ENCODE measurements around the gene PRTN3.

The PRTN3 gene, protein sequence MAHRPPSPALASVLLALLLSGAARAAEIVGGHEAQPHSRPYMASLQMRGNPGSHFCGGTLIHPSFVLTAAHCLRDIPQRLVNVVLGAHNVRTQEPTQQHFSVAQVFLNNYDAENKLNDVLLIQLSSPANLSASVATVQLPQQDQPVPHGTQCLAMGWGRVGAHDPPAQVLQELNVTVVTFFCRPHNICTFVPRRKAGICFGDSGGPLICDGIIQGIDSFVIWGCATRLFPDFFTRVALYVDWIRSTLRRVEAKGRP
- 0 to 0.39 (median 0) reads per million in 3 experiments for total RNA-seq

DNA sequence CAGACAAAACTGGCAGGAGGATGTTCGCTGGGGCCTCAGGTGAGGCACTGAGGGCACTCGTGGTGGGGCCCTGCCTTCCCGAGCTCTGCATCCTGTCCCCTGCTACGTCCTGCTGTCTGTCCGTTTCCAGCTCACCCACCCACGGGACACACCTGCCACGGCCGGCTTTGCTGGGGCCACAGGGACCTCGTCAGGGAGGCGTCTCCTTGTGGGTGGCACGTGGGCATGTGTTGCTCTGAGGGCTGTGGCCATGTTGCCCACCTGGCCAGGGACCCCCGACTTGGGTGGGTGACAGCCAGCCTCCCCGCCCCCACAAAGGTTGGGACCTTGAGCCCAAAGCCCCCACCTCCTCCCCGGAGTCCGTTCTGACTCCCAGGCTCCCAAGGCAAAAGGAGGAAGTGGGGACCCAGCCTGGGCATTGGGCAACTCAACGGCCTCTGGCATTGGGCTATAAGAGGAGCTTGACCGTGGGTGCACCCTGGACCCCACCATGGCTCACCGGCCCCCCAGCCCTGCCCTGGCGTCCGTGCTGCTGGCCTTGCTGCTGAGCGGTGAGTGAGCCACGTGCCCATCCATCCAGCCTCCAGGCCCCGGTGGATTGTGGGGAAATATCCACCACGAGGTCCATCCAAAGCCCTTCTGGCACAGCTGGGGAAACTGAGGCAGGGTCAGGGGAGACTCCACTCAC, at the start of gene PRTN3:
PRTN3 (plus strand) TSS at position 481 of the 688 bp plus-strand sequence; CDS start at position 491, 10 bp downstream.
- no peak for DNase-seq

DNA sequence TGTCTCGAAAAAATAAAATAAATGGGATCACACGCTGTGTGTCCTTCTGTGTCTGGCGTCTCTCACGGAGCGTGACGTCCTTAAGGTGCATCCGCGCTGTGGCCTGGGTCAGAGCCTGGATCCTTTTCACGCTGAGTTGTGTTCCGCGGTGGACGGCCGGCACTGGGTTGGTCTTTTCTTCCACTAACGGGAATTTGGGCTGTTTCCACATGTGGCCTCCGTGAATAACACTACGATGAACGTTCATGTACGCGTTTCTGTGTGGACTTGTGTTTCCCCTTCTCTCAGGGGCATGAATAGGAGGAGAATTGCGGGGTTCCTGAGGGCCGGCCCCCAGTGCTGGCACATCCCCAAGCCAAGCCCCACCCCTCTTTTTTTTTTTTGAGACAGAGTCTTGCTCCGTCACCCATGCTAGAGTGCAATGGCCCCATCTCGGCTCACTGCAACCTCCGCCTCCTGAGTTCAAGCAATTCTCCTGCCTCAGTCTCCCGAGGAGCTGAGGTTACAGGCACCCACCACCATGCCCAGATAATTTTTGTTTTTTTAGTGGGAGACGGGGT, 49.7 kb upstream of the PRTN3 start:
- no peak for DNase-seq

DNA sequence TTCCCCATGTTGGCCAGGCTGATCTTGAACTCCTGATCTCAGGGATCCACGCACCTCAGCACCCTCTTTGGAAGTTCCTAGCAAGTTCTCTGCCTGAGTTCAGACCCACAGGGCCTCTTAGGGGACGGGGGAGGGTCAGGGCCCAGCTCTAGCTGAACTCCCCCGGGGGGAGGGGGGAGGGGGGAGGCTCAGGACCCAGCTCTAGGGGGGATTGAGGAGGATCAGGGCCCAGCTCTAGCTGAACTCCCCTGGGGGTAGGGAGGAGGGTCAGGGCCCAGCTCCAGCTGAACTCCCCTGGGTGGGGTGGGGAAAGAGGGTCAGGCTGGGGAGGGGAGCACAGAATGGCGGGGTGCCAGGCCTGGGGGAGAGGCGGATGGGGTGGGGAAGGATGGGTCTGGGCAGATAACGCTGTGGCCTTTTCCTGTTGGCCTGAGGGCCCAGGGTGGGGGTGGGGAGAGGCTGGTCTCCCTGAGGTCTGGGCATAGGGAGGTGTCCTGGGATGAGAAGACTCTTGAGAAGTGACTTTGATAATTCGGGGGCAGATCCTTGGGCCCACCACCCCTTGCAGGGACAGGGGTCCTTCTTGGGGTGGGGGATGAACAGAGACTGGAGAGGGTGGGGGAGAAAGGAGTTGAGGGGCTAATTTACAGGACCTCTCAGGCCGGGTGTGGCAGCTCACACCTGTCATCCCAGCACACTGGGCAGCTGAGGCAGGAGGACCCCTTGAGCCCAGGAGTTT, 49.1 kb upstream of the PRTN3 start:
- no peak for DNase-seq

GRCh38 chr19:792306-792885, 48.4 kb upstream of the PRTN3 start:
- DNase-seq = no peak

- DNase-seq = no peak
These were observed 47.0 kb upstream of the PRTN3 start for GRCh38 chr19:793806-794205.

GRCh38 chr19:795073-795611, 45.7 kb upstream of the PRTN3 start:
- DNase-seq = no peak

DNA sequence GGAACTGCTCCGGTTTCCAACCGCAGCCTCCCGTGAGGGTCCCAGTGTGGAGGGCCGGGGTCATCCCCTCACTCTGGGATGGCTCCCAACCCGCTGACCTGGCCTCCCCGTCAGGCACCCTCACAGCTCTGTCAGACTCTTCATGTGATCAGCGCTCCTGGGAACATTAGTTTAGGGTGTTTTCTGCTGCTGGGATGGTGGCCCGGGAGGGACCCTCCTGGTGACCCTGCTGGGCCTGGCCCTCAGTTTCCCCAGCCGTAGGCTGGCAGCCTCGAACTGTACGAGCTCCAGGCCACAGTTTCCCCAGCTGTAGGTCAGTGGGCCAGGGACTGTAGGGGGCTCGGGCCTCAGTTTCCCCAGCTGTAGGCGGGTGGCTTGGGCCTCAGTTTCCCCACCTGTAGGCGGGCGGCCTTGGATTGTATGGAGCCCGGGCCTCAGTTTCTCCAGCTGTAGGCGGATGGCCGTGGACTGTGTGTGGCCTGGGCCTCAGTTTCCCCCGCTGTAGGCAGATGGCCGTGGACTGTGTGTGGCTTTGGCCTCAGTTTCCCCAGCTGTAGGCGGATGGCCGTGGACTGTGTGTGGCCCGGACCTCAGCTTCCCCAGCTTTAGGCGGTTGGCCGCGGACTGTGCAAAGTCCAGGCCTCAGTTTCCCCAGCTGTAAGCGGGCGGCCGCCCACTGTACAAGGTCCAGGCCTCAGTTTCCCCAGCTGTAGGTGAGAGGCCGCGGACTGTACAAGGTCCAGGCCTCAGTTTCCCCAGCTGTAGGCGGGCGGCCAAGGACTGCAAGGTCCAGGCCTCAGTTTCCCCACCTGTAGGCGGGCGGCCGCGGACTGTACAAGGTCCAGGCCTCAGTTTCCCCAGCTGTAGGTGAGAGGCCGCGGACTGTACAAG, 44.9 kb upstream of the PRTN3 start:
- DNase-seq = no peak

- DNase-seq = peak; percentile 100
These were observed 43.9 kb upstream of the PRTN3 start, which contains the start of gene PTBP1 for GRCh38 chr19:796692-797527. Gene PTBP1, plus strand, starts transcription at chr19:797452. Its CDS starts 46 bp downstream, at chr19:797498.

- peak; percentile 86 for DNase-seq
These were observed 43.0 kb upstream of the PRTN3 start for GRCh38 chr19:797528-798414.

GRCh38 chr19:798415-799075, 42.3 kb upstream of the PRTN3 start:
- DNase-seq = no peak

DNA sequence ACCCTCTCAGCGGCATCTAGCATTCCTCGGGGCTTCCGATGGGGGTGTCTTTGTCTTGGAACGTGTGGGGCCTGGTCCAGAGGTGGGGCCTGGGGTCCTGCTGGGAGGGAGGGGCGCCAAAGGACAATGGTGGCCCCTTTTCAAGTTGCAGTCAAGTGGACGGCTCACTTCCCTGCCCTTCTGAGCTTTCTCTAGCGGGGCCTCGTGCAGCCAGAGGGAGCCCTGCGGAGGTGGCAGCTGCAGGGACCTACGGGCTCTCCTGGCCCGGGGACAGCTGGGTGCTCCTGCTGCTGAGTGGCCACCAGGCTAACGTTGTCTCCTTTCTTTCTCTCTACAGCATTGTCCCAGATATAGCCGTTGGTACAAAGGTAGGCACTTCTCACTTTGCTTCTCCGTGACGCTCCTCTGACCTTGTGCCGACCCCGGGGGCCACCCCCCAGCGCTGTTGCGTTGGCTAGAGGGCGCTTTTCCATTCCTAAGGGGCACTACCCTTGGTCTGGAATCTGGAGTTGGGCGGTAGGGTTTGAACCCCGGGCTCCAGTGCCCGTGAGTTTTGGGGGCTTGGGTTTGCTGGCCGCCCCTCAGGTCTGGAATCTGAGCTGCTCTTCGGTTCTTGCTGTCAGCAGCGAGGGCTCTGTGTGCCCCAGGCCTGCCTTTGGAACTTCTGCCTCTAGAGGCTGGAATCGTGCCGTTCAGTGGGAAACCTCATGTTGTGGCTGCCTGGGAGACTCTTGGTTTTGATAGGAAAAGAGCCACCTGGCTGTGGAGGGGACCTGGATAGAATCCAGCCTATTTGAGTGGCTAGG, 41.5 kb upstream of the PRTN3 start:
- DNase-seq = no peak

GRCh38 chr19:800360-801029, 40.3 kb upstream of the PRTN3 start:
- no peak for DNase-seq

DNA sequence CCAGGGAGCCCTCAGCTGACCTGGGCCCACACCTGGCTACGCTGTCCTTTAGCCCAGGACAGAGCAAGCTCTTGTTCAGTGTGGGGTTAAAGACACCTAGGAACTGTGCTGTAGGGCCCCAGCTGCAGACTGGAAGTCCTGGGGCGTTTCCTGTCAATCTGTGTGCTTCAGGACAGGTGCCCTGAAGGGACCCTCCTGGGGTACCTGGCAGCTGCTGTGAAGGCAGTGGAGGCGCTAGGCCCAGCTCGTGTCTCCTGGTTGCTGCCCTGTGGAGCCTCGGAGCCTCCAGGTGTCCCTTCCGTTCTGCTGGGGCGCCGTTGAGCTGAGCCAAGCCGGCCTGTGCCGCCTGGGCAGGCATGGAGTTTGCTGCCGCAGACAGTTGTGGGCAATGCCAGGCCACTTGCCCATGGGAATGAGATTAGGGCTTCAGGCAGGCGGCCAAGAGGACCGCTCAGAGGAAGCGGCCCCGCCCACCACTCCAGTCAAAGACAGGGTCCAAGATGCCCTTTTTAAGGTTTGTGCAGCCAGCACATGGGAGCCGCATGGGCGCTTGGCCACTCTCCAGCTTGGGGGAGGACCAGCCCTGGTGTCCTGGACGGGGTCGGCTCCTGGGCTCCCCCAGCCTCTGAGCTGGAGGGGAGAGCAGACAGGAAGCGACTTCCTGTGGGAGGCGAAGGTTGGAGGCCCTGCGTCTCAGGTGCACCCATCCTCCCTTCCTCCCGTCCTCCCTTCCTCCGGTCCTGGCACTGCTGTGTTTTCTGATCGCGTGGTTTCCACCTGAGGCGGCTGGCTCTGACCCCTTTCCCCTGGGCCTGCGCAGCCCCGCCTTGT, 39.6 kb upstream of the PRTN3 start:
- no peak for DNase-seq

DNA sequence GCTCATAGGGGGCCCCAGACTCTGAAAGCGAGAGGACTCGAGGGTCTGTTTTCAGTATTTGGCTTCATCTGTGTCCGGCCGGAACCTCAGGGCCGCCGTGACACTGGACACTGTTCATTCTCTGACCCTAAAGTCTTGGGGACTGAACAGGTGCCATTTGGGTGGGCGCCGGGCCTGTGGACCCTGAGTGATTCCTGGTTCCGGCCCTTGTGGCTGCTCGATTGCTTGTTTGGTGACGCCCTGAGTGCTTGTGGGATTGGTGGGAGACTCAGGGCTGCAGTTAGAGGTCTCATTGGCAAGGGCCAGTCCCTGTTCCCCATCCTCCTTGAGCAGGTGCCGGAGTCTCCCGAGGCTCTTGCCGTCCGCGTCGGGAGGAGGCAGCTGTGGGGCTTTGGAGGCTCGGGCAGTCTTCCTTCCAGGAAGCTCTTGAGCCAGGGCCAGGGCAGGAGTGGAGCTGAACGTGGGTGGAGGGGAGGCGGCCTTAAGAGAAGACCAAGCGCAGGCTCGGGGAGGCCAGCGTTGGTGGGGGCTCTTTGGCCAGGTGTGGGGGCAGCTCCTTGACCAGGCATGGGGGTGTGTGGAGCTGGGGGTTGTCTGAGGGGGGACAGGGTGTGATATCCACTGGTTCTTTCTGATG, 38.8 kb upstream of the PRTN3 start:
- no peak for DNase-seq

GRCh38 chr19:802498-803098, 38.2 kb upstream of the PRTN3 start:
- DNase-seq = no peak

Measured in central memory CD4-positive, alpha-beta T cell (primary cell).